ENCODE results near the gene TASOR2.

TASOR2 gene

GRCh38 chr10:5684971-5685763 is 529 bp downstream of the TASOR2 start:
- peak; percentile 72 for DNase-seq

- no peak for DNase-seq
Measured at GRCh38 chr10:5685764-5686240, 1.2 kb downstream of the TASOR2 start.

DNA sequence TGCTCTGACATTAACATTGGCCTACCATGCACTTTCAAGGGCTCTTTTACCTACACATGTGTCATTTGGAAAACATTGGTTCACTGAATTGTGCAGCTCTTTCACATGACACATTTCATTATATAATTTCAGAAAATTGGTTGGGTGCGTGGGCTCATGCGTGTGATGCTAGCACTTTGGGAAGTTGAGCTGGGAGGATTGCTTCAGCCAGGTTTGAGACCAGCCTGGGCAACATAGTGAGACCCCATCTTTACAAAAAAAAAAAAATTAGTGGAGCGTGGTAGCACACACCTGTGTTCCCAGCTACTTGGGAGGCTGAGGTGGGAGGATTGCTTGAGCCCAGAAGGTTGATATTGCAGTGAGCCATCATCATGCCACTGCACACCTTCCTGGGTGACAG is 3.9 kb downstream of the TASOR2 start:
- no peak for DNase-seq

- no peak for DNase-seq
Measured at GRCh38 chr10:5691786-5692185, 7.1 kb downstream of the TASOR2 start.

DNA sequence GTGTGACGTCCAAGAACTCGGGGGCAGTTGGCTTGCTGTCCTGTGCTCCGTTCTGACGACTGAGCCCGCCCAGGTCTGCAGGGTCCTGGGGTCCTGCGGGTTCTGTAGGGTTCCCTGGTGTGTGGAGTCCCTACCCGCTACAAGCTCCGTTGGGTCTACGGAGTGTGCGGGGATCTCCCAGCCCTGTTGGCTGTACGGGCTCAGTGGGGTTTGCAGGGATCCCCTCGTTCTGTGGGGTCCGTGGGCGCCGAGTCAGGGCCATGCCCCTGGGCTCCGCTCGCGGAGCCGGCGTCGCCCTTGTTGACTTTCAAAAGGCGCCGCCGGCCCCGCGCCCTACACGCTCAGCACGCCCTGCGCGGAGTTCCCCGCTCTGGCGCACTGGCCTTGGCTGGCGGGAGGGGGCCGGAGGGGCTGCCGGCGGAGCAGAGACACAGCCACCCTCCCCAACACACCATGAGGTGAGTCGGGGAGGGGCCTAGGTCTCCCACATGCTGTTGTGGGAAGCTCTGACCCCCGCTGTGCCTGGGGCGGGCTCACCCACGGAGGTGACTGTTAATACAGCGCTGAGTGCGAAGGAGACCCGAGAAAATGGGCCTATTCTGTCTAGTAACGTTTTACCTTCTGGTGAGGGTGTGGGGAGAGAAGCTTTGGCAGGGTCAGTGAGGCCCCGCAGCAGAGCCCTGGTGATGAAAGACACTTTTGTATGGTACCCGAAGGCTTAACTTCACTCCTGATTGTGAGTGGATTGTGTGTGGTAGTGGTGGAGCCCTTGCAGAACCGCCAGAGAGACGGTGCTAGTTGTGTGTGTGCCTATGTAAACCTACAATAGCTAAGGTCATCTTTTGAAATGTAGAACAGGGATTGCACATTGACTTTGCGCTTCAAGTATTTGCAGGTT is 8.1 kb downstream of the TASOR2 start:
- DNase-seq = peak; percentile 74

DNA sequence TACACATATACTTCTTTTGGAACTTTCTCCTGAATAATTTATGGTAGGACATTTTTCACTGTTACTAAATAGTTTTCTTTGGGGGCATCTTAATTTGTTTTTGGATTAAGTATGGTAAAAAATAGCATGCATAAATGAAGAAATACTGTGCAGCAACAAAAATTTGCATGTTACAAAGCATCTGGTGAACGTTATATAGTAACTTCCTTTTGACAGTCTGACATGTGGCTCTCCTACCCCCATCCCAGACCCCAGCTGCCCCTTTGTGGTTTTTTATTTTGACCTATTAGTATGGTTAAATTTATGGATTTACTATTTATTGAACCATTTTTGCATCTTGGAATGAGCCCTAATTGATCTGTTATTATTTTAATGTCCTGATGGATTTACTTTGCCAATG is 9.9 kb downstream of the TASOR2 start:
- no peak for DNase-seq

GRCh38 chr10:5697342-5697741 is 12.7 kb downstream of the TASOR2 start:
- no peak for DNase-seq

GRCh38 chr10:5698062-5698461 is 13.4 kb downstream of the TASOR2 start:
- DNase-seq = no peak

GRCh38 chr10:5708356-5708755 is 23.7 kb downstream of the TASOR2 start:
- DNase-seq = no peak

- DNase-seq = no peak
Measured at GRCh38 chr10:5709865-5710264, 25.2 kb downstream of the TASOR2 start.

DNA sequence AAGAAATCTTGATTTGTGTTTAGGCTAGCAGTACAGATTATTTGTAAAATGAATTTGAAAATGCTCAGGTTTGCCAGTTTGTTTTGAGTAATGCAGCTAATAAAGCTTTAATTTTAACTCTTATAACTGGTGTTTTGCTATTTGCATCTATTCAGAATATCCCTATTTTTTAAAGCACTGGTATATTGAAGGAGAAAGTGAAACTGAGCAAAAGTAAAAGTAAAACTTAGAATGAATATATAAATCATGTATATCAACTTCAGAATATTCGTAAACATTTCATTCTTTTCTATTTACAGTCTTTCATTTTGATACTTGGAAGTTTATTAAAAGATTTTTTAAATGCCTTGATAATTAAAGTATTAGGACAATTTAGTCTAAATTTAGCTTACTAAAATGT is 26.2 kb downstream of the TASOR2 start:
- no peak for DNase-seq

DNA sequence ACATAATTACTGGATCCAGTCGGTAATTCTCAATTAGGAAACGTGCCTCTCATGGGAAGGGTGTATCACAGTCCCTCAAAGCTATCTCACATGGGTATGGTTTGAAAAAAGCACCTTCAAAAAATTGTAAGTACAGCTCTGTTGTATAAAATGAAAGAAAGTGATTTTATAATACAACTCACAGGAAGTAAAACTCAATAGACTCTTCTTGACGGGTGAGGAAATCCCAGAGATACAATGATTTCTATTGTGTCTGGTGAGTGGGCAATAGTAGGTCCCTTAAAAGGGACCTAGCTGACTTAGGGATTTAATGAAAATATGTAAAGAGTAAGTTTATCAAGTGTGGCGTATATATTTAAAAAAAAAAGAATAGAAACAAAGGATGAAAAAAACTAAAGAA is 27.0 kb downstream of the TASOR2 start:
- DNase-seq = no peak

- no peak for DNase-seq
Measured at GRCh38 chr10:5719546-5719945, 34.9 kb downstream of the TASOR2 start.

GRCh38 chr10:5720182-5720581 is 35.5 kb downstream of the TASOR2 start:
- no peak for DNase-seq

DNA sequence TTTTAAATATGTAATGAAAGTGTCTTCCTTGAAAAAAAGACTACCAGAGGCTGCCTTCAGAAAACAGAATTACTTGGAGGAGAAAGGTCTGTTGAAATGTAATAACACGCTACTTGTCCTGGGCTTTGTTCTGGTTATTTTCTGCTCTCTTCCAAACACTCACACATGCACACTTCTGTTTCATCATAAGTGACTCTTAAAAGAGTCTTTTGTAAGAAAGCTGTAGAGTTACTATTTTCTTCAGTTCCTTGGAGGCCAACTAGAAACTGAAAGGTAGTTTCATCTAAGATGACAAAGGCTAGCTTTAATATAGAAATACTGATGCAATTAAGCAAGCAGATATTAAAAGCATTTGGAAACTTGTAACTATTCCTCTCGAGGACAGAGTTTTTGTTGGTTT is 39.1 kb downstream of the TASOR2 start:
- DNase-seq = no peak

DNA sequence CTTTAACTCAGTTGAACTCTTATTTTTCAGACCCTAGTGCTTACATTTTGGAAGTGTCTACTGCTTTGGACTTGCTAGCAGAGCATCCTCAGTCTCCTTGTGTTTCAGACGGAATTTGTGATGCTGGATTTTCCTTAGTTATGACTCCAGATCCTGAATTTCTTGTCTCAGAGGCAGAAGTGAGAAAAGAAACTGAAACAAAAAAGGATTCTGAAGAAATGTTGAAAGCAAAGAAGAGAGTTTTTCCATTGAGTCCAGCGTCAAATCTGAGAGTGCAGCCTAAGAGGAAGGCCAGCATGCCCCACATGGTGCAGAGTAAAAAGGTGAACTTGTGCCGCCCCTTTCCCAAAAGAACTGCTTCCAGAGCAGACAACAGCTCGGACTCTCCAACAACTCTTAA is 46.1 kb downstream of the TASOR2 start:
- no peak for DNase-seq

DNA sequence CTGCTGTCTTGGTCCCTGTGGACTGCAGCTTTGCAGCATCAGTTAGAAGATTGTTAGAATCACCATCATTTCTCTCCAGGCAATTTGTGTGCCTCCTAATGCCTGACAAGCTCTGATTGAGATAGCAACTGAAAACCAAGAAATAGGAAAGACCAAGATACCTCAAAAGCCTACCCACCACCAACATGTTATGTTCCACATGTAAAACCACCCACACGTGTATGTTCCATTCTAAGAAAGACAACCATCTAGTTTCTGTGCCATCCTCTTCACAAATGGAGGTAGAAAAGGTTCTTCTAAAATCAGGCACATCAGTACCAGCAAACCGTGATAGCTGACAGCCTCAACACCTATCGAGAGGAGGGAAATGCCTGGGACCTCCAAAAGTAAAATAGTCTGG is 46.9 kb downstream of the TASOR2 start:
- DNase-seq = no peak

DNA sequence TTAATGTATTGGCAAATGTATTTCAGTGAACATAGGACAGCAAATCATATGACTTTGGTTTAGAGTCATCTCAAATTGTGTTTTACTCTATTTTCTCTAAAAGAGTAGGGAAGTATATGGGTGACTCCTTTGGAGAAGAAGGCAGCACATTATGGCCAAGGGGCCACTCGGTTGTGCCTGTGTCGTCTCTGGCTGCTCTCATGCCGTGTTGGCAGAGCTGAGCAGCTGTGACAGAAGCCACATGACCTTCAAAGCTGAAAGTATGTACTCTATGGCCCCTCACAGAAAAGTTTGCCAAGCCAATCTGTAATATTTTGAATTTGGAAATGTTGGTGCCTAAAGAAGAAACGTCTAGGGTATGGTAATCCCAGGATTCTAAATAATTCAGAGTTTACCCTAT is 47.5 kb downstream of the TASOR2 start:
- DNase-seq = no peak
